HepG2 (cell line): ENCODE data around the gene PPP1R16B. TPM values are rescaled to one million over a fixed set of nuclear protein-coding genes. Genes with fewer than 3 reads are reported as not detected.

Experiments
- ATAC-seq: fragments of 200-7000 bp; cut with Tn5 transposase; 3 replicates; pipeline ENCODE4 v1.9.1; 2020; ENCODE audit warnings: mild to moderate bottlenecking, moderate library complexity
- BruUV-seq: library from RNA; stranded (reverse); fragments of 400-500 nt; replicated peaks from 2 replicates; lab custom pipeline; 2021; lab: Mats Ljungman, UMichigan
- CTCF ChIA-PET: fragments of 300-600 bp; formaldehyde crosslinking; extraction: SDS; loops from one replicate; lab custom pipeline; 2021; ENCODE audit warnings: low total read pairs, inconsistent platforms, low intra/inter-chr PET ratio; lab: Yijun Ruan, JAX
- POLR2A ChIA-PET: fragments of 350-600 bp; sonication (Branson Sonifier 250); formaldehyde crosslinking; loops from one replicate; lab custom pipeline; 2020; ENCODE audit warnings: antibody characterized with exemption, inconsistent platforms; lab: Yijun Ruan, JAX
- DNase-seq: peaks from one replicate; pipeline ENCODE4 v3.0.0-alpha.2; 2015; ENCODE audit warnings: low spot score
- FAIRE-seq: peaks from 3 replicates; lab custom pipeline; 2011; peaks lifted over from hg19 to GRCh38; lab: Jason Lieb, UNC
- H2AFZ ChIP-seq: one replicate; pipeline ENCODE4 v1.6.1; 2011; ENCODE audit warnings: low read length, inconsistent platforms
- H3K27ac ChIP-seq: fragments of 300-600 bp; 3 replicates; pipeline ENCODE4 v1.8.0; 2011; ENCODE audit warnings: mixed run types, mild to moderate bottlenecking, mixed read lengths, low read length, inconsistent platforms; ENCODE audit not compliant: insufficient read depth; ENCODE audit errors: extremely low read length
- H3K27me3 ChIP-seq, 2 experiments: fragments of 200-600 bp in 1 of 2; 2 replicates in 1 of 2; 3 replicates in 1 of 2; pipeline versions ENCODE4 v1.6.0 to v1.8.0; 2011; ENCODE audit warnings: low read length in 2 of 2, mild to moderate bottlenecking in 2 of 2, moderate library complexity in 2 of 2, inconsistent platforms in 1 of 2; ENCODE audit not compliant: insufficient read depth in 2 of 2, control insufficient read depth in 1 of 2
- H3K36me3 ChIP-seq, 2 experiments: fragments of 200-600 bp in 1 of 2; replicated peaks in 1 of 2; 2 replicates in 1 of 2; 3 replicates in 1 of 2; pipeline versions ENCODE4 v1.5.1 to v1.8.0; 2011; ENCODE audit warnings: low read length in 2 of 2, inconsistent platforms in 1 of 2; ENCODE audit not compliant: insufficient read depth in 2 of 2, control insufficient read depth in 1 of 2
- H3K4me1 ChIP-seq: 2 replicates; pipeline ENCODE4 v1.5.1; 2012; ENCODE audit warnings: low read length, inconsistent platforms; ENCODE audit not compliant: insufficient read depth
- H3K4me2 ChIP-seq: 2 replicates; pipeline ENCODE4 v1.6.0; 2011; ENCODE audit warnings: low read depth, low read length, inconsistent platforms
- H3K4me3 ChIP-seq, 3 experiments: fragments of 200-600 bp in 1 of 3; sonication (generic), shearing (Covaris generic) in 1 of 3; replicated peaks in 1 of 3; 2 replicates each; pipeline ENCODE4 v1.5.1; 2011 to 2016; ENCODE audit warnings: low read length in 3 of 3, inconsistent platforms in 2 of 3, low read depth in 2 of 3, mild to moderate bottlenecking in 2 of 3, control low read depth in 1 of 3, mixed read lengths in 1 of 3; ENCODE audit not compliant: insufficient read depth in 1 of 3
- H3K79me2 ChIP-seq: one replicate; pipeline ENCODE4 v1.6.1; 2011; ENCODE audit warnings: low read length, inconsistent platforms; ENCODE audit not compliant: insufficient read depth
- H3K9ac ChIP-seq: 2 replicates; pipeline ENCODE4 v1.6.0; 2011; ENCODE audit warnings: mild to moderate bottlenecking, low read depth, low read length, inconsistent platforms; ENCODE audit not compliant: insufficient read depth
- H3K9me3 ChIP-seq: 2 replicates; pipeline ENCODE4 v1.5.1; 2012; ENCODE audit warnings: mild to moderate bottlenecking, low read length
- H4K20me1 ChIP-seq: 2 replicates; pipeline ENCODE4 v1.6.0; 2011; ENCODE audit warnings: inconsistent platforms, mild to moderate bottlenecking, low read length, moderate library complexity; ENCODE audit not compliant: insufficient read depth
- ARNT ChIP-seq: fragments of 450-650 bp; IDR thresholded peaks from 2 replicates; pipeline ENCODE4 v1.6.1; 2017
- BORCS8-MEF2B ChIP-seq: sonication (generic); formaldehyde crosslinking; IDR thresholded peaks from 2 replicates; pipeline ENCODE4 v1.8.0; 2022; ENCODE audit warnings: mild to moderate bottlenecking, missing genetic modification reagents
- EED ChIP-seq: sonication (generic); formaldehyde crosslinking; IDR thresholded peaks from 2 replicates; pipeline ENCODE4 v1.5.0; 2020; ENCODE audit warnings: mild to moderate bottlenecking, missing genetic modification reagents
- ETS1 ChIP-seq: sonication (generic); formaldehyde crosslinking; IDR thresholded peaks from 2 replicates; pipeline ENCODE4 v1.4.0; 2020; ENCODE audit warnings: missing genetic modification reagents
- KDM3A ChIP-seq: IDR thresholded peaks from 2 replicates; pipeline ENCODE4 v1.6.1; 2018; ENCODE audit warnings: low read depth, missing compliant biosample characterization
- NRL ChIP-seq: sonication (generic); formaldehyde crosslinking; IDR thresholded peaks from 2 replicates; pipeline ENCODE4 v1.5.0; 2020; ENCODE audit warnings: missing genetic modification reagents, mild to moderate bottlenecking, moderate library complexity, borderline replicate concordance
- PCBP2 ChIP-seq: fragments of 200-400 bp; formaldehyde crosslinking; optimal IDR thresholded peaks from 2 replicates; pipeline ENCODE3; 2018; ENCODE audit warnings: low read length, low read depth; ENCODE audit not compliant: poor library complexity, severe bottlenecking
- POGZ ChIP-seq: sonication (generic); formaldehyde crosslinking; IDR thresholded peaks from 2 replicates; pipeline ENCODE4 v1.4.0; 2020; ENCODE audit warnings: mild to moderate bottlenecking, missing genetic modification reagents
- RBAK ChIP-seq: sonication (generic); formaldehyde crosslinking; IDR thresholded peaks from 2 replicates; pipeline ENCODE4 v1.5.1; 2020; ENCODE audit warnings: mild to moderate bottlenecking, missing genetic modification reagents
- YEATS2 ChIP-seq: sonication (generic); formaldehyde crosslinking; IDR thresholded peaks from 2 replicates; pipeline ENCODE4 v1.4.0; 2020; ENCODE audit warnings: missing genetic modification reagents, borderline replicate concordance
- ZBTB38 ChIP-seq: sonication (generic); formaldehyde crosslinking; IDR thresholded peaks from 2 replicates; pipeline ENCODE4 v1.5.1; 2020; ENCODE audit warnings: mild to moderate bottlenecking, missing genetic modification reagents
- ZNF225 ChIP-seq: sonication (generic); formaldehyde crosslinking; IDR thresholded peaks from 2 replicates; pipeline ENCODE4 v1.4.0; 2020; ENCODE audit warnings: mild to moderate bottlenecking, missing genetic modification reagents
- ZNF576 ChIP-seq: sonication (generic); formaldehyde crosslinking; IDR thresholded peaks from 2 replicates; pipeline ENCODE4 v1.4.0; 2020; ENCODE audit warnings: mild to moderate bottlenecking, missing genetic modification reagents
- ZNF704 ChIP-seq: sonication (generic); formaldehyde crosslinking; IDR thresholded peaks from 2 replicates; pipeline ENCODE4 v1.8.1; 2023; ENCODE audit warnings: mild to moderate bottlenecking, inconsistent platforms, moderate library complexity, missing genetic modification reagents, borderline replicate concordance
- ZSCAN12 ChIP-seq: sonication (generic); formaldehyde crosslinking; IDR thresholded peaks from 2 replicates; pipeline ENCODE4 v1.9.0; 2021; ENCODE audit warnings: mild to moderate bottlenecking, missing genetic modification reagents
- ZSCAN25 ChIP-seq: sonication (generic); formaldehyde crosslinking; IDR thresholded peaks from 2 replicates; pipeline ENCODE4 v1.8.0; 2022; ENCODE audit warnings: mild to moderate bottlenecking, missing genetic modification reagents
- WGBS: methylation state at CpG from one replicate; pipeline ENCODE4 v1.1.6; 2017; ENCODE audit warnings: low lambda C conversion rate; 5-methylcytosine and 5-hydroxymethylcytosine counted together
- in situ Hi-C: cut with HindIII; loops from 2 replicates; pipeline ENCODE4 v1.10.0; 2017; ENCODE audit warnings: low pct_unique_long_range_greater_than_20kb; ENCODE audit not compliant: extremely low pct_ligation_motif_present
- intact Hi-C: fragments of 100-400 bp; cut with micrococcal nuclease; formaldehyde crosslinking; loops from one replicate; pipeline ENCODE4 v1.10.0; 2022; ENCODE audit not compliant: unreplicated experiment
- polyA plus RNA-seq, 8 experiments: library from polyadenylated mRNA; depleted of rRNA in 3 of 8; stranded (reverse) in 7 of 8; unstranded in 1 of 8; fragments of >200 nt; fragmentation: Illumina TruSeq in 4 of 8; extraction: Trizol in 4 of 8; gene quantifications; 2 replicates each; pipeline versions ENCODE4 v1.2.1 to v1.2.3, GENCODE V29; 2011 to 2016; ENCODE audit warnings: low read depth in 4 of 8, missing spikeins in 1 of 8, mixed read lengths in 1 of 8; ENCODE audit not compliant: insufficient read depth in 1 of 8
- total RNA-seq, 5 experiments: library from RNA; depleted of rRNA; stranded (reverse); fragments of >200 nt; fragmentation: Illumina TruSeq; extraction: Trizol; gene quantifications; 2 replicates each; pipeline ENCODE4 v1.2.3, GENCODE V29; 2016; ENCODE audit warnings: low read depth in 1 of 5
- TF ChIP-seq, protein P1 (sequence below): sonication (generic); formaldehyde crosslinking; conservative IDR thresholded peaks from 2 replicates; pipeline ENCODE4 v1.5.0; 2020; ENCODE audit warnings: missing genetic modification reagents

Gene PPP1R16B
- total and polyA plus RNA-seq, 2 of the 13 experiments (the other 11 are each of a cell fraction or from before 2014, with no cell fraction given): 0.02 to 0.11 TPM

DNA sequence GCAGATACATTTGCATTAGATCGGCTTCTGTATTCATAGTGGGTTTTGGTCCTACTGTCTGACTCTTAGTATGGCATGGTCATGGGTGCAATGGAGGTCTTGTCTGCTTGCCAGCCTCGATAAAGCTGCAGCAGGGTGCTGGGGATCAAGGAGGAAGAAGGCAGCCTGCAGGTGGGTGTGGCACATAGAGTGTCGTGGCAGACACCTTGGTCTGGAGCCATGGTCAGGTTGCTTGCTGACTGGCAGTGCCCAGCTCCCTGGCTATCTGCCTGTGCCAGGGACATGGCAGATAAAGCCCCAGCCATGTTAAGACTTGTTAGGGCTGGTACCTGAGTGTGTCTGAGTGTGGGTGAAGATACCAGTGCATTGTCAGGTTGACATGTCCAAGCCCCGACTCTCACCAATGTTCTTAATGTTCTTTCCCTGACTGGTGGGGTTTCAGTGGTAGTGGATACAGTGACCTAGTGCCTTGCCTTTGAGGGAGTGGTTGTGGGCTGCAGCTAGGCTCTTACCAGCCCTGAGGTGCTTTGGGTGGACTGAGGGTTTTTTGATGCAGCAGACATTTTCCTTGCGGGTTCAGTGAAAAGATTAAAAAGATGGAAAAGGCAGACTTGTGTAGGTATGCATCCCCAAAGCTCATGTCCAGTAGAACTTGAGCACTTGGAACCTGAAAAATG, 122.5 kb downstream of the PPP1R16B start:
- ATAC-seq (no peak), DNase-seq (no peak), FAIRE-seq (peak; percentile 60)
- CTCF ChIA-PET: no interaction called here
- Histone ChIP-seq H4K20me1 (peaks cover 18% of the 10 kb centered on the region; the same call in 1 of the 2 replicates), H3K4me1 (peaks cover 74% of the 10 kb centered on the region), H3K4me2 (peak overlapping the region; percentile 87), H3K27me3 (no peaks in the 10 kb centered on the region; a peak in 1 of 5 replicates), H3K9ac (peak overlapping the region; percentile 94), H3K4me3 (peak overlapping the region; percentile 85 to 99 (median 95)), H3K9me3 (no peaks in the 10 kb centered on the region), H3K79me2 (peaks cover 66% of the 10 kb centered on the region), H3K27ac (no peak overlapping the region), H2AFZ (no peak overlapping the region), H3K36me3 (peaks cover 0 to 13% of the 10 kb centered on the region in 2 experiments; a peak in 4 of 5 replicates)
- intact Hi-C loops: no loop called here
- WGBS: 50% methylated on average over 5 of the region's 5 CpGs
- POLR2A ChIA-PET: interaction anchor here (1.3 to 3.4 kb wide), 3 partner anchors 14 to 121 kb away, joined by 4 to 41 read pairs (median 18); partner anchors contain the start of gene DHX35
- in situ Hi-C loops: no loop called here
- no TSS peak for BruUV-seq
- TF ChIP-seq ETS1 (CRISPR knock-in tag) (no peak), YEATS2 (CRISPR knock-in tag) (0 out of 2 replicates have a peak, but pooled peaks have one; percentile 6), ZBTB38 (CRISPR knock-in tag) (0 out of 2 replicates have a peak, but pooled peaks have one; percentile 25), RBAK (no peak), BORCS8-MEF2B (CRISPR knock-in tag) (peak; percentile 43; the same call in 1 of the 2 replicates), ARNT (no peak), ZNF576 (CRISPR knock-in tag) (no peak), PCBP2 (no peak), ZNF704 (CRISPR knock-in tag) (0 out of 2 replicates have a peak, but pooled peaks have one; percentile 37), NRL (CRISPR knock-in tag) (0 out of 2 replicates have a peak, but pooled peaks have one; percentile 50), ZSCAN12 (CRISPR knock-in tag) (no peak), ZSCAN25 (CRISPR knock-in tag) (peak; percentile 22; the same call in 1 of the 2 replicates), ZNF225 (CRISPR knock-in tag) (peak; percentile 27; the same call in 1 of the 2 replicates), KDM3A (CRISPR knock-in tag) (no peak), POGZ (CRISPR knock-in tag) (no peak), EED (0 out of 2 replicates have a peak, but pooled peaks have one; percentile 36)
- TF ChIP-seq, protein P1, sequence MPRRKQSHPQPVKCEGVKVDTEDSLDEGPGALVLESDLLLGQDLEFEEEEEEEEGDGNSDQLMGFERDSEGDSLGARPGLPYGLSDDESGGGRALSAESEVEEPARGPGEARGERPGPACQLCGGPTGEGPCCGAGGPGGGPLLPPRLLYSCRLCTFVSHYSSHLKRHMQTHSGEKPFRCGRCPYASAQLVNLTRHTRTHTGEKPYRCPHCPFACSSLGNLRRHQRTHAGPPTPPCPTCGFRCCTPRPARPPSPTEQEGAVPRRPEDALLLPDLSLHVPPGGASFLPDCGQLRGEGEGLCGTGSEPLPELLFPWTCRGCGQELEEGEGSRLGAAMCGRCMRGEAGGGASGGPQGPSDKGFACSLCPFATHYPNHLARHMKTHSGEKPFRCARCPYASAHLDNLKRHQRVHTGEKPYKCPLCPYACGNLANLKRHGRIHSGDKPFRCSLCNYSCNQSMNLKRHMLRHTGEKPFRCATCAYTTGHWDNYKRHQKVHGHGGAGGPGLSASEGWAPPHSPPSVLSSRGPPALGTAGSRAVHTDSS (CRISPR knock-in tag): no peak
